Activated CD4-positive, alpha-beta T cell treated with anti-CD3 and anti-CD28 coated beads, Interleukin-10, Interleukin-2, amounts not matched to agents 100 ng/mL and 50 ng/mL, durations not matched to agents 16 hours and 8 hours (primary cell): ENCODE measurements around the gene ZNF3.

Experiments used
- DNase-seq: peaks from one replicate; pipeline ENCODE4 v3.0.0-alpha.2; 2020

Gene ZNF3

GRCh38 chr7:100044718-100045117, 36.8 kb downstream of the ZNF3 start:
- DNase-seq, result peak; percentile 13

- DNase-seq, result no peak
Measured at GRCh38 chr7:100040575-100040974, 40.9 kb downstream of the ZNF3 start.

- DNase-seq, result no peak
Measured at GRCh38 chr7:100038326-100038725, 43.2 kb downstream of the ZNF3 start.

GRCh38 chr7:100035876-100036275, 45.6 kb downstream of the ZNF3 start:
- no peak for DNase-seq

GRCh38 chr7:100034871-100035510, 46.5 kb downstream of the ZNF3 start:
- no peak for DNase-seq

- DNase-seq, result no peak
Measured at GRCh38 chr7:100033526-100033925, 48.0 kb downstream of the ZNF3 start.

- no peak for DNase-seq
Measured at GRCh38 chr7:100029596-100029995, 51.9 kb downstream of the ZNF3 start.

- DNase-seq, result no peak
Measured at GRCh38 chr7:100027197-100027596, 54.3 kb downstream of the ZNF3 start.

- peak; percentile 48 for DNase-seq
Measured at GRCh38 chr7:100024020-100024619, 57.4 kb downstream of the ZNF3 start.

- DNase-seq, result no peak
Measured at GRCh38 chr7:100023526-100023925, 58.0 kb downstream of the ZNF3 start.

GRCh38 chr7:100022621-100023020, 58.9 kb downstream of the ZNF3 start:
- no peak for DNase-seq

GRCh38 chr7:100021297-100021696, 60.2 kb downstream of the ZNF3 start:
- DNase-seq, result peak; percentile 45
